Measurements from ENCODE around the gene ATAD3B.

GRCh38 chr1:1438531-1439381 is 32.8 kb upstream of the ATAD3B start:
- TF ChIP-seq TAF1 (IDR thresholded peaks at IDR 0.05; ENCODE audit: low read depth, low read length) (no peak), POLR2AphosphoS5 (IDR thresholded peaks at IDR 0.05; ENCODE audit: low read depth, low read length) (no peak)
